Cardiac fibroblast (primary cell): Measurements from ENCODE around the gene WNK2.

Source experiments
- DNase-seq, 2 donors: peaks; one replicate each; pipeline versions ENCODE4 v3.0.0 to v3.0.0-alpha.2; 2010; ENCODE audit warnings: low read depth in 2 of 2
- H3K4me3 ChIP-seq, 2 donors: replicated peaks in 1 of 2; 1 replicate in 1 of 2; 2 replicates in 1 of 2; pipeline ENCODE4 v1.5.1; 2011; ENCODE audit warnings: low read depth in 2 of 2, low read length in 2 of 2, mild to moderate bottlenecking in 2 of 2, moderate library complexity in 1 of 2
- CTCF ChIP-seq: IDR thresholded peaks from one replicate; pipeline ENCODE4 v1.5.1; 2011; ENCODE audit warnings: low read depth, mild to moderate bottlenecking, low read length, inconsistent platforms

WNK2 gene

GRCh38 chr9:93267091-93267541, 83.2 kb downstream of the WNK2 start:
- TF ChIP-seq CTCF = no peak

GRCh38 chr9:93267681-93268505, 84.0 kb downstream of the WNK2 start:
- DNase-seq = no peak
- no peak overlapping the region for H3K4me3 ChIP-seq
- TF ChIP-seq CTCF = no peak

More at GRCh38 chr9:93267091-93267541, 83.2 kb downstream of the WNK2 start:
- DNase-seq = no peak
- H3K4me3 ChIP-seq = no peak overlapping the region

- DNase-seq = no peak
- no peak overlapping the region for H3K4me3 ChIP-seq
Observed at GRCh38 chr9:93268551-93269314, 84.8 kb downstream of the WNK2 start.

GRCh38 chr9:93270976-93271375, 87.0 kb downstream of the WNK2 start:
- DNase-seq = no peak
- TF ChIP-seq CTCF = no peak

More at GRCh38 chr9:93268551-93269314, 84.8 kb downstream of the WNK2 start:
- TF ChIP-seq CTCF = no peak

GRCh38 chr9:93276973-93277372, 93.0 kb downstream of the WNK2 start:
- DNase-seq = no peak
- no peak for TF ChIP-seq CTCF
- H3K4me3 ChIP-seq = no peak overlapping the region

More at GRCh38 chr9:93270976-93271375, 87.0 kb downstream of the WNK2 start:
- no peak overlapping the region for H3K4me3 ChIP-seq

GRCh38 chr9:93278144-93278543, 94.2 kb downstream of the WNK2 start:
- TF ChIP-seq CTCF = no peak
- no peak for DNase-seq
- H3K4me3 ChIP-seq = no peak overlapping the region
